Activated CD4-positive, alpha-beta T cell treated with anti-CD3 and anti-CD28 coated beads, Interleukin-2, amount 50 U/mL, for 24 hours (primary cell): ENCODE measurements around the gene TGIF1.
"Not testable (repeated sequence)": the region's sequence is repeated elsewhere in the genome, so short reads cannot be mapped to it uniquely, and the experiment has no call there.

ENCODE experiments used
- DNase-seq, 2 donors: peaks; one replicate each; pipeline ENCODE4 v3.0.0-alpha.2; 2020; ENCODE audit warnings: low read depth in 1 of 2, low spot score in 1 of 2

TGIF1 gene

GRCh38 chr18:3455090-3455635 lies 5.2 kb downstream of the TGIF1 start:
- DNase-seq, result no peak

DNA sequence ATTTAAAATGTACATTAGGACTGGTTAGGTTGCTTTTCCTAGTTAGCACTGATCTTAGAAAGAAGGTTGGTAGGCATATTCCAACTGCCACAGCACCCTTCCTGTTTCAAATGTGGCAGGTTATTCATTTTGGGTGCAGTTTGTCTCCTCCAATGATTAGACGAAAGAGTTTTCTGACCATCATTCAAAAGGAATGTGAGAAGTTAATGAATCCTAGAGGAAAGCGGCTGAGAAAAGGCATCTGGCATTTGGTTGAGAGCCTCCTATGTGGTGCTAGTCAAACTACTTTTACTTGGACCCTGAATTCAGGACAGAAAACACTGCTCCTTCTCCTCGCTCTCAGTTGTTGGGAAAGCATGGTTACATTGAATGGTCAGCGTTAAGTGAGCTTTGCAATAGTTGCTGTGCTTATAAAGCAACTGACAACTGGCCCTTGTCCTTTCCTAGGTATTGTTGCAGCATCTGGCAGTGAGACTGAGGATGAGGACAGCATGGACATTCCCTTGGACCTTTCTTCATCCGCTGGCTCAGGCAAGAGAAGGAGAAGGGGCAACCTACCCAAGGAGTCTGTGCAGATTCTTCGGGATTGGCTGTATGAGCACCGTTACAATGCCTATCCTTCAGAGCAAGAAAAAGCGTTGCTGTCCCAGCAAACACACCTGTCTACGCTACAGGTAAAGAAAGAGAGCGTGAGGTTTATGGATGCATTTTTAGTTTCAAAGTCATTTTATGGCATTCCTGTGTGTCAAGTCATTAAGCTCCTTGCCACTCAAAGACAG lies 6.1 kb downstream of the TGIF1 start:
- DNase-seq, result no peak

- no peak for DNase-seq
Measured at GRCh38 chr18:3456686-3457069, 6.7 kb downstream of the TGIF1 start.

GRCh38 chr18:3457261-3457724 lies 7.3 kb downstream of the TGIF1 start:
- DNase-seq, result no peak

DNA sequence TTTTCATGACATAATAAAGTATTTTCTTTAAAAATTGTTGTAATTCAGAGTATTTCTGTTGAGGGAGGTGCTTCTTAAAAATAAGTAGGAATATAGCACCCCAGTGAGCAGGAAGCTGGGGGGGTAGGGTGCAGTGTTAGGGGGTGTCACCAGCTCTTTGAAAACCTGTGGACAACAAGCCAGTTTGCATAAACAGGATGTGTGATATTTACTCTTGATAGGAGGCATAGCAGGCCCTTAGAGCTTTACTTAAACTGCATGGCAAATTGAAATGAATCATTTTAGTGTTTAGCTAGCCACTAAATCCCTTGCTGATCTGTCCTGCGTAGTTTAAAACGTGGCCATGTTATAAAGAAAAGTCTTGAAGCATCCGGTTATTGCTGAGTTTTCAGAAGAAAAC lies 8.4 kb downstream of the TGIF1 start:
- DNase-seq, result no peak

DNA sequence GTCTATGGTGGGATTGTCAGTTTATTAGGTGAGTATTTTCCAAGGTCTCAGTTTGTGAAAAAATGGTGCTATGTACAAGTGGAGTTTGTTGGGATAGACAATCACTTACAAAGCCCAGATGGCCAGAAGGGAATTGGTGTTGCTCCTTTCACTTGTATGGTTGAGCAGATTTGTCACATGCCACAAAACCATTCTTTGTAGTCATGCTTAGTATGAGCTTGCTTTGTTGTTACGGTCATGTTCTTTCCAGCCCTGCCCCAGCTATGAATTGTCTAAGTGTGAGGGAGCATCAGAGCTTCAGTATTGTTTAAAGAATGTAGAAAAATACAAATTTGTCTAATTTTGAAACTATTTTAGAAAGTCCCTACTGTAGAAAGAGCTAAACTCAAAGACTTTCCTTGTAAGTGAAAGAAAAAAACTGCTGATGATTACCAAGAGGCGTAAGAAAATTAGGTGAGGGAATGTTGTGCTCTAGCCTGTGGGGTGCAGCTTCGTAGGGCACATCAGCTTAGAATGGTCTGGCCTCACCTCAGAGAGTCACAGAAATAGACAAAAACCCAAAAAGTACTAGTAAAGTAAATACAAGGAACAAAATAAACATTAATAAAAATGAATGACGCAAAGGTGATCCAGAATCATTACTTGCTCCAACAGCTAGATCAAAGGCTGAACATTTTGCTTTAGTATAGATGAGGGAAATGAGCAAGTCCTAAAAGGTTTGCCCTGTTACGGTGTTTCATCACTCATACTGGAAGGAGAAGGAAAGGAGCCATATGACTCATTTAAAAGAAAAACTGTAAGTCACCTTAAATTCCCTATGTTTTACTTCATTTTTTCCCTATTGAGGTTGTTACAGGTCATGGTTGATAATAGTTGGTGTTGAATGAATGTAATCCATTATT lies 9.2 kb downstream of the TGIF1 start:
- DNase-seq, result no peak

DNA sequence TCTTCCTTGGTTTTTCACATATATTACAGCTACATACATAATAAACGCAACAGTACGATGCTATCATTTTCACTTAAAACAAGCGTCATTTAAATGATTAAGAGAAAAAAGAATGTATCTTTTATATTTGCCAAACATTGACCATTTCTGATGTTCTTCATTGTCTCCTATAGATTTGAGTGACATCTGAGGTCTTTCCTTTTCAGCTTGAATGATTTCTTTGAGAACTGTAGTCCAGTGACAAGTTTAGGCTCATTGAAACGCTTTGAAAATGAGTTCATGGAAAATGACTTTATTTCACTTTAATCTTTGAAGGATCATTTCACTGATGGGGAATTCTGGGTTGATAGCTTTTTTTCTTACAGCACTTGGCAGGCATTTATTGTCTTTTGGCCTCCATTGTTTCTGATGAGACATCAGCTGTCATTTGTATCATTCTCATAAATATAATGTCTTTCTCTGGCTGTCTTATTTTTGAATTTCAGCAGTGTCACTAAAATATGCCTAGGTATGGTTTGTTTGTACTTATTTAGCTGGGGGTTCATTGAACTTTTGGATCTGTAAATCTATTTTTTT lies 10.9 kb downstream of the TGIF1 start:
- DNase-seq, result no peak

DNA sequence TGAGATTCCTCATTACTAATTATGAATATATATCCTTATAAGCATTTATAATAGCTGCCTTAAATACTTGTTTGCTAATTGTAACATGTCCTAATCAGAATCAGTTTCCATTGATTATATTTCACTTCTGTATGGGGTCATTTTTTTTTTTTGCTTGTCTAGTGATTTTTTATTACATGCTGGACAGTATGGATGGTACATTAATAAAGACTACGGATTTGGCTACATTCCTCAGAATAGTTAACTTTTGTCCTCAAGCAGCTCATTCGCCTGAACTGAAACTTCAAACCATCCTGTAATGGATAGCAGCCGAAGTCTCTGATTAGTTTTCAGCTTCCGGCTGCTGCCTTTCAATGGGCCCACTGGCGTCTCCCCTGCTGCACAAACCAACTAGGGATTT lies 11.7 kb downstream of the TGIF1 start:
- no peak for DNase-seq

GRCh38 chr18:3463051-3463450 lies 13.1 kb downstream of the TGIF1 start:
- no peak for DNase-seq

- DNase-seq, result no peak
Measured at GRCh38 chr18:3466045-3466444, 16.1 kb downstream of the TGIF1 start.

DNA sequence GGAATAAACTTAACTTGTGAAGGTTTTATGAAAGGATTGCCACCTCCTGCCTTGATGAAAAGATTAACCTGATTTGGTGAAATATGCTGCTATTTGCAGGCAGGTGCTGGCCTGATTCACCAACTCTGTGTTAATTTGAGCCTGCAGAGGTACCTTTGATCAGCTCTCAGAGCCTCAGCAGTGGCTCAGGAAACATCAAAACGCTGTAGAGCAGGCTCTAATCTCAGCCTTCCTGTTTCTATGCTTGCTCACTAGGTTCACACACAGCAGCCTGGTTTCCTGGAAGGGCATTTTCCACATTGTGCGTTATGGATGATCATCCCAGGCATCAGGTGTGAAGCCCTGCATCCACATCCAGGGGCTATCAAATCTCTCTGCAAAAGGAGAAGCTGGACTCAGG lies 16.9 kb downstream of the TGIF1 start:
- no peak for DNase-seq

GRCh38 chr18:3468066-3468705 lies 18.2 kb downstream of the TGIF1 start:
- DNase-seq, result no peak

DNA sequence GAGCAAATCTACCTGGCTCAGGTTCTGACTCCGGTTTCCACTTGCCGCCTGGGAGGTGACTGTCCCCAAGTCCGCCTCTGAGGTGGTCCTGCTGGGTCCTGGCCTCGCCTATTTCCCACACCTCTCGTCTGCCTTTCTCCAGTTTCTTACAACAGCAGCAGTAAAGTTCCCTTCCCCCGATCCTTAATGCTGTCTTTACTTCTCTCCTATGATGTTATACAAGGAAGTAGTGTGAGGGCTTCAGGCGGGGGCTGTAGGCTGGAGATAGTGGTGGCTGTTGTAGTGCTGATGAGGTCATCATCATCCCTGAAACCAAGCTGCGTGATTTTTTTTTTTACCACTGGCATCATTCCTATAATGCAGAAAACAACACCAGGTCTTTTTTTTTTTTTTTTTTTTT lies 18.9 kb downstream of the TGIF1 start:
- no peak for DNase-seq

DNA sequence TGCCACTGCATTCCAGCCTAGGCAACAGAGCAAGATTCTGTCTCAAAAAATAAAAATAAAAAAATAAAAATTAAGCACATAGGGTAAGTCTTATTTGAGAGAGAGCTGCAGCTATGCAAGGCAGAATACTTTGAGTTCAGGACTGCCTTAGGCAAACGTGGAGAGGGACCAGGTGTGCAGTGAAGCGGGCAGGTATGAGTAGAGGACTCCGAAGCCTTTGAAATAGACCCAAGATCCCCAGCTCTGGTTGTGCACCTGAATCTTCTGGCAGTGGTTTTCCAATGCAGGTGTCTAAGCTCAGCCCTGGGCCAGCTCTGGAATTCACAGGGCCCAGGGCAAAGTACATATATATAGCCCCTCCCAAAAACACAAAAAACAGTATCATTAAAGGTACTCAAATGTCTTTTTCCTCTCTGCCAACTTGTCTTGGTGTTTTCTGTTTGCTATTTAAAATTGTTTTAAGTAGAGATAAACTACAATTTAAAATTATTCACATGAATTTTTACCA lies 21.2 kb downstream of the TGIF1 start:
- no peak for DNase-seq

- not testable (repeated sequence) for DNase-seq
Measured at GRCh38 chr18:3472121-3472520, 22.1 kb downstream of the TGIF1 start.

DNA sequence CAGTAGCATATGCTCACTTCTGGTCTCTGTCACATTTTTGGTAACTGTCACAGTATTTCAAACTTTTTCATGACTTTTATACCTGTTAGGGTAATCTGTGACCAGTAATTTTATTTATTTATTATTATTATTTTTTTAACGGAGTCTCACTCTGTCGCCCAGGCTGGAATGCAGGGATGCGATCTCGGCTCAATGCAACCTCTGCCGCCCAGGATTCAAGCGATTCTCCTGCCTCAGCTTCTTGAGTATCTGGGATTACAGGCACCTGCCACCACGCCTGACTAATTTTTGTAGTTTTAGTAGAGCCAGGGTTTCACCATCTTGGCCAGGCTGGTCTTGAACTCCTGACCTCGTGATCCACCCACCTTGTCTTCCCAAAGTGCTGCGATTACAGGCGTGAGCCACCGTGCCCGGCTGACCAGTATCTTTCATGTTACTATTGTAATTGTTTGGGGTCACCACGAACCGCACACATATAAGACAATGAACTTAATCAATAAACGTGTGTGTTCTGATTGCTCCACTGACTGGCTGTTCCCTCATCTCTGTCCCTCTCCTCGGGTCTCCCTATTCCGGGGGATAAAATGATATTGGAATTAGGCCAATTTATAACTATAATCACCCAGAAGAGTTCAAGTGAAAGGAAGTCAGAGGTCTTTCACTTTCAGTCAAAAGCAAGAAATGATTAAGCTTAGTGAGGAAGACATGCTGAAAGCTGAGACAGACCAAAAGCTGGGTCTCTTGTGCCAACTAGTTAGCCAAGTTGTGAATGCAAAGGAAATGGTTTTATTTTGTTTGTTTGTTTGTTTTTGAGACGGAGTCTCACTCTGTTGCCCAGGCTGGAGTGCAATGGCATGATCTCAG lies 22.9 kb downstream of the TGIF1 start:
- DNase-seq, result no peak

GRCh38 chr18:3478262-3478978 lies 28.4 kb downstream of the TGIF1 start:
- no peak for DNase-seq

- no peak for DNase-seq
Measured at GRCh38 chr18:3479978-3480509, 30.1 kb downstream of the TGIF1 start.
